ENCODE measurements around the gene DLL4.

The DLL4 gene

GRCh38 chr15:40974879-40975278 is 45.7 kb downstream of the DLL4 start:
- no peak for TF ChIP-seq POLR2A (IDR thresholded peaks at IDR 0.05; ENCODE audit: extremely low read depth, insufficient read length)
- TF ChIP-seq MYC (IDR thresholded peaks at IDR 0.05; ENCODE audit: low read depth, low read length) = no peak
- TF ChIP-seq, protein P1, sequence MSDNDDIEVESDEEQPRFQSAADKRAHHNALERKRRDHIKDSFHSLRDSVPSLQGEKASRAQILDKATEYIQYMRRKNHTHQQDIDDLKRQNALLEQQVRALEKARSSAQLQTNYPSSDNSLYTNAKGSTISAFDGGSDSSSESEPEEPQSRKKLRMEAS (IDR thresholded peaks at IDR 0.05; ENCODE audit: low read depth, low read length) = no peak
- TF ChIP-seq CTCF (IDR thresholded peaks at IDR 0.05; ENCODE audit: low read depth, low read length) = no peak

DNA sequence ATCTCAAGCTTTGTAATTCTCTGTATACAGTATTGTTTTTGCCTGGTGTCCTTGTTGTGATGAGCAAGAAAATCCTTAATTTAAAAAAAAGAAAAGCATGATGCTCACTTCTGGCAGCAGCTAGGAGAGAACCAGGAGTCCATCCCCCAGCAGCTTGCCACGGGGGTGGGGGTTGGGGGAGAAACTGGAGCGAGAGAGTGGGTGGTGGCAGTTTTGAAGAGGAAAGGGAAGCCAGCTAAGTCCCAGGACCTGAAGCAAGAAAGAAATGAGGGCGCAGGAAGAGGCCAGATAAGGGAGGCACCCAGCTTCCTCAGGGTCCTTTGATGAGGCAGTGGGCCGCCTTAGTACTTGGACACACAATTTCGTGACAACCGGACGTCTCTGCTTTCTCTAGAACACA is 47.7 kb downstream of the DLL4 start:
- TF ChIP-seq MYC (IDR thresholded peaks at IDR 0.05; ENCODE audit: low read depth, low read length) (no peak), POLR2A (IDR thresholded peaks at IDR 0.05; ENCODE audit: extremely low read depth, insufficient read length) (no peak), CTCF (IDR thresholded peaks at IDR 0.05; ENCODE audit: low read depth, low read length) (no peak)
- TF ChIP-seq, protein P1 (IDR thresholded peaks at IDR 0.05; ENCODE audit: low read depth, low read length) = no peak
- H3K4me3 ChIP-seq (ENCODE audit: low read depth, low read length) = no peak overlapping the region
- no peak for DNase-seq (ENCODE audit: low read depth)

More at GRCh38 chr15:40974879-40975278, 45.7 kb downstream of the DLL4 start:
- no peak overlapping the region for H3K4me3 ChIP-seq (ENCODE audit: low read depth, low read length)
- no peak for DNase-seq (ENCODE audit: low read depth)

- TF ChIP-seq, protein P1 (IDR thresholded peaks at IDR 0.05; ENCODE audit: low read depth, low read length) = no peak
- no peak for TF ChIP-seq CTCF (IDR thresholded peaks at IDR 0.05; ENCODE audit: low read depth, low read length)
- TF ChIP-seq POLR2A (IDR thresholded peaks at IDR 0.05; ENCODE audit: extremely low read depth, insufficient read length) = no peak
- no peak for TF ChIP-seq MYC (IDR thresholded peaks at IDR 0.05; ENCODE audit: low read depth, low read length)
- H3K4me3 ChIP-seq (ENCODE audit: low read depth, low read length) = no peak overlapping the region
- no peak for DNase-seq (ENCODE audit: low read depth)
These were observed 49.0 kb downstream of the DLL4 start for GRCh38 chr15:40978141-40978540.

- DNase-seq (ENCODE audit: low read depth) = no peak
- TF ChIP-seq POLR2A (IDR thresholded peaks at IDR 0.05; ENCODE audit: extremely low read depth, insufficient read length) (no peak), MYC (IDR thresholded peaks at IDR 0.05; ENCODE audit: low read depth, low read length) (no peak)
These were observed 49.4 kb downstream of the DLL4 start for GRCh38 chr15:40978562-40978961.

DNA sequence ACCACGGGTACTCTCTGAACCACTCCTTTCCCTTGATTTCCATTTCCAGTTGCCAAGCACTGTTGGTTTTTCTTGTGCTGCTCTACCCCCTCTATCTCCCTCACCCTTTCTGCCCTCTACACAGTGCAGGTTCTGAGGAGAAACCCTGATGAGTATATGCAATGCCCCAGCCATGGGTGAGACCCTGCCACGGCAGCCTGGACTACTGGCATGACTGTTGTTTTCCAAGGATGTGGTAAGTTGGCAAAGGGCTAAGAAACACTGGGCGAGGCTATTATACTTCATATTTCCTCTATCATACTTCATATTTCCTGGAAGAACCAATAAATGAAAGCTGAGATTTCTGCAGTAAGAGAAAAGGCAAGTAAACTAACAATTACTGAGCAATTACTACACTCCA is 52.0 kb downstream of the DLL4 start:
- TF ChIP-seq, protein P1 (IDR thresholded peaks at IDR 0.05; ENCODE audit: low read depth, low read length) = no peak
- TF ChIP-seq POLR2A (IDR thresholded peaks at IDR 0.05; ENCODE audit: extremely low read depth, insufficient read length) (no peak), MYC (IDR thresholded peaks at IDR 0.05; ENCODE audit: low read depth, low read length) (no peak), CTCF (IDR thresholded peaks at IDR 0.05; ENCODE audit: low read depth, low read length) (no peak)
- H3K4me3 ChIP-seq (ENCODE audit: low read depth, low read length) = no peak overlapping the region
- no peak for DNase-seq (ENCODE audit: low read depth)

More at GRCh38 chr15:40978562-40978961, 49.4 kb downstream of the DLL4 start:
- H3K4me3 ChIP-seq (ENCODE audit: low read depth, low read length) = no peak overlapping the region

- DNase-seq (ENCODE audit: low read depth) = no peak
- TF ChIP-seq, protein P1 (IDR thresholded peaks at IDR 0.05; ENCODE audit: low read depth, low read length) = no peak
- TF ChIP-seq POLR2A (IDR thresholded peaks at IDR 0.05; ENCODE audit: extremely low read depth, insufficient read length) (no peak), MYC (IDR thresholded peaks at IDR 0.05; ENCODE audit: low read depth, low read length) (no peak), CTCF (IDR thresholded peaks at IDR 0.05; ENCODE audit: low read depth, low read length) (no peak)
These were observed 53.7 kb downstream of the DLL4 start for GRCh38 chr15:40982855-40983254.

More at GRCh38 chr15:40982855-40983254, 53.7 kb downstream of the DLL4 start:
- H3K4me3 ChIP-seq (ENCODE audit: low read depth, low read length) = no peak overlapping the region
